Smooth muscle cell of the brain vasculature (primary cell): ENCODE data around the gene TRIM3.

Source experiments
- DNase-seq: peaks from one replicate; pipeline ENCODE4 v3.0.0-alpha.2; 2012; ENCODE audit warnings: low read depth, low spot score

Gene TRIM3

GRCh38 chr11:6480299-6480914, 6.7 kb upstream of the TRIM3 start:
- DNase-seq: no peak

GRCh38 chr11:6476571-6476970, 2.8 kb upstream of the TRIM3 start:
- DNase-seq: no peak

DNA sequence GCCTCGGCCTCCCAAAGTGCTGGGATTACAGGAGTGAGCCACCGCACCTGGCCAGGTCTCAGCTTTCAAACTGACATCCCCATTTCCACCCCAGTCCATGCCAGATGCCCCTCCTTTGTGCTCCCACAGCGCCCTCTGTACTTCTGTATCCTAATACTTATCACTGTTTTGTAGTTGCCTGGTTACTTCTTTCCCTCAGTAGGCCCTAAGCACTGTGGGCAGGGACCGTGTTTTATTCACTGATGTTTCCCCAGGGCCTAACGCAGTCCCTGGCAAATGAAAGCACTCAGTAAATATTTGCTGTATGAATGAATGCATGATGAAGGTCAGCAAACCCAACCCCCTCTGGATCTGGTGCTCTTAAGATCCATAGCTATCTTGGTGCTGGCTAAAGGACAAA, 2.2 kb upstream of the TRIM3 start:
- DNase-seq: no peak

DNA sequence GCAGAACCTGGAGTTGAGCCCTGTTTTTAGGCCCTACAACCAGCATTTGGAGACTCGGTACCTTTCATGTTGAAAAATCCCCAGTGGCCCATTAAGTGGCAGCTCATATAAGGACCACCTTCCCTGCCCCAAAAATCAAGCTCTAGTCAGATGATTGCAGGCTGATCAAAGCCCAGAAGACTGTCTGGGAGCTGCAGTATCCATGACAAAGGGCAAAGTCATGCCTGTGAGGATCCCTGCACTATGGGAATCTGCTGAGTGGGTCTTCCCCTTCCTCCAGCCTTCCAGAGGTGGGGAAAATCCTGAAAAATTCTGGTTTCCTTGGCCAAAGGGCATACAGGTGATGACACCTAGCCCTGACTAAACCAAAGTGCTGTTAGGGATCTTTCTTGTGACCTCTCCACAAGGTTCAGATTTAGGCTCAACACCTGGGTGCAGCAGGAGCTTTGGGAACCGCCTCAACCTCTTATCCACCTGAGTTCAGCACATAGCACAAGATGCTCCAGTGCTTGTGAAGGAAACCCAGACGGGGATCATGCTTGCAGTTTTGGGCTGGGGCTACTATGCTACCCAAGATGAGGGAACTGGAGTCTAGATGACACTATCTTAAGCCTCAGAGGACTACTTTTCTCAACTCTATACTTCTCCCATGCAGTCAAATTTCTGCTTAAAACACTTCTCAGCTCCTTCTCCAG, 1.2 kb upstream of the TRIM3 start:
- DNase-seq: no peak

GRCh38 chr11:6474413-6474792, 662 bp upstream of the TRIM3 start:
- no peak for DNase-seq

DNA sequence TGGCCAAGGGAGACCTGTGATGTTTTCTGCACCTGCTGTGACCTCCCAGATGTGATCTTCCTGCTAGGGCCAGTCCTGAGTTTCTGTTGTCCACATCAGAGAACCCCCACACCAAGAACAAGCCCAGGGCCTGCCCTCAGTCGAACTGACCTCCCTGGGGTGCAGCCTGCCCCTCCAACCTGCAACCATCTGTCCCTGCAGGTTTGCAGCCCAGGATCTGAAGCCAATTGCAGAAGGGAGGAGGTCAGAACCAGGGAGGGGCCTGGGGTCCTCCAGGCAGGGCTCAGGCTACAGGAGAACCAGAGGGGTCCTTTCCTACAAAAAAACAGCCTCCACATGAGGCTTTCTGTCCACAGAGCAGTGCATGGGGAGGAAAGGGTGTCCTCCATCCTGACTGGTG, 807 bp downstream of the TRIM3 start:
- DNase-seq: no peak

- DNase-seq: no peak
Measured at GRCh38 chr11:6469599-6469998, 4.1 kb downstream of the TRIM3 start.

- DNase-seq: peak; percentile 87
Measured at GRCh38 chr11:6468712-6469495, 4.8 kb downstream of the TRIM3 start.

DNA sequence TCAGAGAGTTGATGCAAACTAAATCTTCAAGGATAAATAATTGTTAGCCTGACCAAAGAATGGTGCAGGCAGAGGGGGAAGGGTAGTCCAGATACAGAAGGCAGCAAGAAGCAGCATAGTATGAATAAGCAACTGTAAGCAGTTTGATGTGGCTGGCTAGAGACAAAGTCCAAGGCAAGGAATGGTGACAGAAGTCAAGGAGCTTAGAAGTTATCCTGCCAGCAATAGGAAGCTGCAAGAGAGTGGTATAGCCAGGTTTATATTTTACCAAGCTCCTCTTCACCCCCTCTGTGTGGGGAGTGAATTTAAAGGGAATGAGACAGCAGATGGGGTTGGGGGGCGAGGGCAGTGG, 14.7 kb downstream of the TRIM3 start:
- DNase-seq: no peak

DNA sequence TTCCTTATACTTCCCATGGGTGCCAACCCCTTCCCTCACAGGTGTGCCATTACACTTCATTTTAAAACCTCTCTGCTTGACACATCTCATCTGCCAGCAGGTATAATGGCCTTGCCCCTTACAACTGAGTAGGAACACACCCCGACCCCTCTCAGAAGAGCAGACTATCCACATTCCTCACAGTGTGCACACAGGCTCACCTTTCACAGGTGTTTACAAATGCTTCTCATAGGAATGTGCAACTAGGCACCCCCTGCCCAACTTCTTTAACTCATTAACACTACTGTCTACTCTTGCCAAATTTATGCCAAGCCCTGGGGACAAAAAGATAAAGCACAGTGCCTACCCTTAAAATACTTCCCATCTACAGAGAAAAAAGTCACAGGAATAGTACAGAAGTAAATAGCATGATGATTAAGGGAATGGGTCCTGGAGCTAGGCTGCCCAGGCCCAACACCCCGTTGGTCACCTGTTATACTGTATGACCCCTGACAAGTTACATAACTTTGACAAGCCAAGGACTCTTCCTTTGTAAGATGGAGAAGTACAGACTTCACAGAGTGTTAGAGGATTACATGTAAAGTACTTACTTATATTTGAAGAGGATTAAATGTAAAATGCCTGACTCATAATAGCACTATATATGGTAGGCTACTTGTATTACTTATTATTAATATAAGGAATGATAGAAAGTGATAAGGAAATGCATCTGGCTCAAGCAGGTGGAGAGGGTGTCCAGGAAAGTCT, 15.2 kb downstream of the TRIM3 start:
- DNase-seq: no peak

DNA sequence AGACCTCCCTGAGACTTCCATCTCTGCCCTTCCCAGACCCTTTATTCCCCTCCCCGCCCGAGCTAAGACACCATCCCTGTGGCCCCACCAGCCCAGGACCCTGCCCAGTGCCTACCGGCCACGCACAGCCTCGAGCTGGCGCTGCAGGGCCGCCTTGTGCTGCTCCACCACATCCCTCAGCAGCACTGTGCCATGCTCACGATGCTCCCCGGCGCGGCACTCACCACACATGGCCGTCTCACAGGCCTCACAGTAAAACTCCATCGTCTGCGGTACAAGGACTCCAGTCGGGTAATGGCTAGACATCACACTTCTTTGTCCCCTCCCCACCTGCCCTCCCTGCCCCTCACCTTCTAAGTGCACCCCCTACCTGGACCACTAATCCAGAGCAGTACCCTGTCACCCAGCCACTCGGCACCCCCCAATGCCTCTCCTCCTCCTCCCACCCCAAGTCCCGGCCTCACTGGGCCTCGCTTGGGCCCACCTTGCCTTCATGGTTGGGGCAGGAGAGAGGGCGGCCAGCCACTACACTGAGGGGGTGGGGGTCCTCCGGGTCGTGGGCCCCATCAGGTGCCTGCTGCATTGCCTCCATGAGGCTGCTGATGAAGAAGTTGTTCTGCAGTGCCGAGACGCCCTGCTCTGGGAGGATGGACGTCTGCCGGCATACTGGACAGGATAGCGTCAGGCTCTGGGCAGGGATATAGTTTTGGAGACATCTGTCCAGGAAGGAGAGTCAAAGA, 16.0 kb downstream of the TRIM3 start:
- DNase-seq: no peak

DNA sequence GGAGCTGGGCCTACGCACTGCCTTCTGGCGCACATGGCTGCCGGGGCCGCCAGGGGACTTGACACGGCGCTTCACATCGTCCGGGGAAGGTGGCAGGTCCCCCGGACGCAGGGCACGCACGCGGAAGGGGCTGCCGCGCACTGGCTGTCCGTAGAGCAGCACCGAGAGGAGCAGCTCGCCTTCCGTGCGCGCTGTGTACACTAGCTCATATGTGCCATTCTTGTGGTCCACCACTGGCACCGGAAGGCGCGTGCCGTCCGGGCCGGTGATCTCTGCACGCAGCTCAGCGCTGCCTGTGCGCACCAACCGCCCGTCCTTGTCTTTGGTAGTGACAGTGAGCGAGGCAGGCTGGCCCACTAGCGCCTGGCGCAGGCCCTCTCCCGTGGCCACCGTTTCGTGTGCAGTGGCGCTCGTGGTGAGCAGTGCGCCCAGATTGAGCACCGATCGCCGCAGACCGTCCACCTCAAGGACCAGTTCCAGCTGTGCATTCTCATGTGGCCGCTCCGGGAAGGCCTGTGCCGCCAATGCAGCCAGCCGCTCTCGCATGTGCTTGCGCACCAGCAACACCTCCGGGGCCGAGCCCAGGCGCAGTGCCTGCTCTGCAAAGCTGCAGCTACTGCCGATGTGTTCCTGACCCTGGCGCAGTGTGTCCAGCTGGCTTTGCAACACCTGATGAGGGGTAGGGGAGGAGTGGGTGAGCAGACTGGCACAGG, 17.2 kb downstream of the TRIM3 start:
- DNase-seq: no peak

DNA sequence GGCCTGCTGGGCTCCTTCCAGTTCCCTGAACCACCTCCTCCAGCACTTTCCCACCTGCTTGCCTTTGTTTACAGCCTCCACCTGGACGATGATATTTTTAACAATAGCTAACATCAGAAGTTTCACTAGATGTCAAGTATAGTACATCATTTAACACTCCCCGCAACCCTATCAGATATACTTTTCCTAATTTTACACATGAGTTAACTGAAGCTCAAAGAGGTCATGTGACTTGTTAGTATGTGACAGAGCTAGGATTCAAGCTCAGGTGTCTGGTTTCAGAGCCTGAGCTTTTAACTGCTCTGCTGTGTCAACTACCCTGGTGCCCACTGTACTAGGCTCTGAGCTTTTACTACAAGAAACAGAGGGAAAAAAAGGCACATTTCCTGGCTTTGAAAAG, 18.7 kb downstream of the TRIM3 start:
- no peak for DNase-seq

DNA sequence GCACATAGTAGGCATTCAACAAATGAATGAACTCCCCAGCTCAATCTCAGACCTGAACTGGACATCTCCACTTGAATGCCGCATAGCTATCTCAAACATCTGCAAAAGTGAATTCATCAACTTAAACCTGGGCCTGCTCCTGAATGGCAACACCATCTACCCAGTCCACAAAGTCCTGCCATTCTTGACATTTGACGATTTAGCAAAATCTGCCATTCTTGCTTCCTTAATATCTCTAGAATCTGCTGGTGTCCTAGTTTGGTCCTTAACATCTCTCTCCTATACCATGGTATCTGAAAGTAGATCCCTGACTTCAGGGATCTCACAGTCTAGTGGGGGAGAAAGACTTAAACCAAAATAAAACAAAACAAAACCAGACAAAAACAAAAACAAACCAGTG, 20.6 kb downstream of the TRIM3 start:
- no peak for DNase-seq

DNA sequence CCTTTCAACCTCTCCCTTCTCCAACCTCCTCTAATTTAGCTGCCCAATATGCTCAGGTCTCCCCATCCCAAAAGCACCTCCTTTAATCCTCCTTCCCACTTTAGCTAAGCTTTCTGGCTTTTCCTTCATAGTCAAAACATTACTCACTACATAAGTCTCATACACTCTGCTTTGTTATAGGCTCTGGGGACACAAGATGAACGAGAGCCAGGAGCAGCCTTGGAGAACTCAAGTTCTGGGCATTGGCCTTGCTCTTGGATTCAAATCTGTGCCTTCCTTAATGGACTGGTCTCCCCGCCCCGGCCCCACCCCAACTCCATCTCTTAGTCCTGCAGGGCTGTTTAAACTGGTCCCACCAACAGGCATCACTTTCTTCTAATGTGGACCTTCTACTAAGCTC, 21.5 kb downstream of the TRIM3 start:
- DNase-seq: no peak

DNA sequence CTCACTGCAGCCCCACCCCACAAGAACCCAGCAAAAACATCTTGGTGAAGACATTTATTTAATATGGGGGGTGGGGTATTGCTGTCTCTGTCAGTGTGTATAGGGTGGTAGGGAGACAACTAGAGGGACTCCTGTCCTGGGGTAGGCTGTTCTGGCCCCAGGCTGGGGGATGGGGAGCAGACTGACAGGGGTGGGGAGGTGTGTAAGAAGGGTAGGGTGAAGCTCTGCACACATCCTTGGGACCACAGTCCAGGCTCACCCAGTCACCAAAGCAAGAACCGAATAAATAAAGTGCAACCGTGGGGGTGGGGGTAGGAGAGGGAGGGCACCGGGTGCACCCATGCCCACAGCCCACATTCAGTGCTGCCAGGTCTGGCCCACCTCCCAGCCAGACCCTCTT, 25.2 kb downstream of the TRIM3 start:
- DNase-seq: no peak

GRCh38 chr11:6443269-6444003, 30.3 kb downstream of the TRIM3 start:
- DNase-seq: no peak

DNA sequence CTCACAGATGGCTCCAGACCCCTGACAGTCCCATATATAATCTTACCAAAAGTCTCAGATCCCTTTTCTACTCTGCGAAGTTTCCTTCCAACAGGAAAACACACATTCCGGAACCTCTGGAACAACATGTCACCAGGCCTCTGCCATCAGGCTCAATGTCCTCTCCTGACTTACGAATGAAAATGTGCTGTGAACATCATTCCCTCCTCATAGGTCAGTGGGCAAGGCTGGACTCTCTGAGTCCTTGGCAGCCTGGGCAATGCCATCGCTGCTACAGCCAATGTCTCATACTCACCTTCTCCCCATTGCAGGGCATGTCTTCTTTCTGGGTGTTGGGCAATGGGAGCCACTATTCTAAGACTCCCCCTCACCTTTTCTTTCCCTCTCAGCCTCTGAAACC, 31.3 kb downstream of the TRIM3 start:
- no peak for DNase-seq

- DNase-seq: no peak
Measured at GRCh38 chr11:6440906-6441358, 32.8 kb downstream of the TRIM3 start, which contains the start of gene HPX. HPX (minus strand) TSS chr11:6440987; CDS start chr11:6440963, 24 bp downstream.

DNA sequence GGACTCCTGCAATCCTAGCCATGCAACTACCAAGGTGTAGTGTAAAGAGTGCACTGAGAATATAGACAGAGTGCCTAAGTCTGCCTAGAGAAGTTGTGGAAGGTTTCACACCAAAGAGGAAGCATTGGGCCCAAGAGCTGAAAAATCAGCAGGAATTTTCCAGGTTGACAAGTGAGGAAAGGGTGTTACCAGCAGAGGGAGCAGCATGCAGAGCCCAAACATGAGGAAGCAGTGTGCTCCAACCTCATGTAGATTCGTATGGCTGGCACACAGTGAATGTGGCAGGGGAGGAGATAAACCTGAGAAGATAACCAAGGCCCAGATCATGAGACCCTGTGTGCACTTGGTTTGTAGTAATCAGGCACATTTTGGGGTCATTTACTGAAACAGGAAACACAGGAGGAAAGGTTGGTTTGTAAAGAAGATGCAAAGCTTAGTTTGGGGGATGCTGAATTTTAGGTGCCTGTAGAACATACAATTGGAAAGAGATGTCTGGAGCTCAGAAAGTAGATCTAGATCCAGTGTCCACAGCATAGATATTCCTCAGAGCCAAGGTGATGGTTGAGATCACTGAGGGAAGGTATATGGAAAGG, 34.7 kb downstream of the TRIM3 start:
- no peak for DNase-seq
